IPS-20b (cell line): ENCODE data around the gene HK1.

Source experiments
- H3K27ac ChIP-seq: one replicate; pipeline ENCODE4 v1.5.1; 2013; ENCODE audit warnings: low read length
- H3K27me3 ChIP-seq: 2 replicates; pipeline ENCODE4 v1.6.1; 2013; ENCODE audit warnings: mild to moderate bottlenecking, low read length, inconsistent platforms; ENCODE audit not compliant: insufficient read depth
- H3K36me3 ChIP-seq: 2 replicates; pipeline ENCODE4 v1.6.1; 2013; ENCODE audit warnings: low read depth, mild to moderate bottlenecking, inconsistent platforms, low read length, moderate library complexity; ENCODE audit not compliant: insufficient read depth
- H3K4me1 ChIP-seq: 2 replicates; pipeline ENCODE4 v1.6.1; 2013; ENCODE audit warnings: mild to moderate bottlenecking, control low read depth, inconsistent platforms, low read length, moderate library complexity; ENCODE audit not compliant: insufficient read depth
- H3K4me3 ChIP-seq: 2 replicates; pipeline ENCODE4 v1.5.1; 2013; ENCODE audit warnings: mild to moderate bottlenecking, low read length, inconsistent platforms
- H3K9ac ChIP-seq: 2 replicates; pipeline ENCODE4 v1.6.1; 2013; ENCODE audit warnings: low read depth, mild to moderate bottlenecking, inconsistent platforms, low read length, moderate library complexity
- H3K9me3 ChIP-seq: 2 replicates; pipeline ENCODE4 v1.6.1; 2013; ENCODE audit warnings: mild to moderate bottlenecking, low read depth, low read length, inconsistent platforms; ENCODE audit not compliant: insufficient read depth

The HK1 gene

DNA sequence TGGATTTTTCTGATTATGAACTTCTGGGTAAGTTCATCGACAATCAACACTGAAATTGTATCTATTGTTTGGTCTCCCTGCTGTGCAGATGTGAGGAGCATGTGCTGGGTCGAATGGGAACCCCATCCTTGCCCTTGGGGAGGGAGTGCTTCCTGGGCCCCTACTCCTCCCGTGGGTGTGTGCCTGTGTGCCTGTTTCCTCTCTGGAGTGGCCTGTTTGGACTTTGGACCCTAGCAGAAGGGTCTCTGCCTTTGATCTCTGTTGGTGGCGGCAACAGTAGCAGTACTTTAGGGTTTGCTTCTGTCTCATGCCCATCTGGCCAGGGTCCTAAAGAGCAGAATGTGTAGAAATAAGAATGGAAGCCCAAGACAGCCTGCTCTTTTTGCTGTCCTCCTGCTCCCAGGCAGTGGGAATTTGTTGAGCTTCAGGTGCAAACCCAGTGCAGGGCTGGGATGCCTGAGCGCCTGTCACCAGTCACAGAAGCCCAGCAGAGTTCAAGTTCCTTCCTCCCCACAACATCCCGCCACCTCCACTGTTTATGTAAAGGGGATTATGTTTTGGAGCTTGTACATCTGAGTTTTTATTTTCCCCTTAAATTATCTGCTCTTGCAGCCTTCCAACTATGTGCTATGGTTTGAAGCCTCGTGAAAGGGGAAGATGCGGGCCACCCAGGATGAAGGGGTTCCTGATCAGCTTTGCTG lies 139.9 kb downstream of the HK1 start:
- H3K4me1 ChIP-seq, result no peaks in the 10 kb centered on the region
- no peak overlapping the region for H3K27ac ChIP-seq
- H3K27me3 ChIP-seq, result no peaks in the 10 kb centered on the region
- no peaks in the 10 kb centered on the region for H3K9me3 ChIP-seq
- no peaks in the 10 kb centered on the region for H3K36me3 ChIP-seq
- no peak overlapping the region for H3K9ac ChIP-seq
- H3K4me3 ChIP-seq, result no peak overlapping the region

DNA sequence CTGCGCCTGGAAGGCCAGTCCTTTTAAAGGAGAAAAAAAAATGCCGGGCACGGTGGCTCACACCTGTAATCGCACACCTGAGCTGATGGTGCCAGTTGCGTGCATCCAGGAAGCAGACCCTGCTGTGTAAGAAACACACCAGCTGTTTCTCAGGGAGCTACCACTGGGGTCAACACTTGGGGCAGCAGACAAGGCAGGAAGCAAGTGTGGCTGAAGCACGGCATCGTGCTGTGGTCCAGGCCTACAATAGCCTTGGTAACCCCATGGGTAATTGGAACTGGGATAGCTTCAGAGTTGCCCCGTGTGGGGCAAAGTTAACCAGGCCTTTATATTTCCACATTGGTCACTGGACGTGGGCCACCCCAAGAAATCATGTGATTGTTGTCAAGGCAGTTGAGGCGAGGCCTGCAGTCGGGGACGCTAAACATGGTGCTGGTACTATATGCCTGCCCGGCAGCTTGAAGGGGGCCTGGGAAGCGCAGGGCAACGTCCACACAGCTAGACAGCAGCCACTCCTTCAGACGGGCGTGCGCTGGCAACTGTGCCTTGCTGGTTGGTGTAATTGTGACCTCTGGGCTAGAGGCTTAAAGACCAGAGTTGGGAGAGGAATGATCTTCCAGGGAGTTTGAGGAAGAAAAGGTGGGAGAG lies 140.9 kb downstream of the HK1 start:
- no peak overlapping the region for H3K4me3 ChIP-seq
- H3K9me3 ChIP-seq, result no peaks in the 10 kb centered on the region
- H3K27me3 ChIP-seq, result no peaks in the 10 kb centered on the region
- no peaks in the 10 kb centered on the region for H3K36me3 ChIP-seq
- no peaks in the 10 kb centered on the region for H3K4me1 ChIP-seq
- H3K27ac ChIP-seq, result no peak overlapping the region
- H3K9ac ChIP-seq, result no peak overlapping the region

DNA sequence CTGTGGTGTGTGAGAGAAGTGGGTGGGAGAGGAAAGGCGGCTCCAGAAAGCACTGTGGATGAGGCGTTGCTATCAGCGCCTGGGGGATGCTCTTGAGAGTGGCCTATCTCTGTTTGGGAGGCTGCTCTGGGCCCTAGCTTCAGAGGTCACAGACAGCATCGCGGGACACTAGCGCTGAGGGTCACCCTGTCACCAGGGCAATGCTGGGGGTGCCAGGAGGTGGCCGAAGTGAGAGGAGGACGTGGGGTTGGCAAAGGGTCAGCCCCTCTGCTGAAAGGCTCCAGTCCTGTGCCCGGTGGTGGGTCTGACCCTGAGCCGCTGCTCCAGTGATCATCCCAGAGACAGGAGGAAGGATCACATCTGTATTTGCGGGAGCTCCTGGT lies 141.4 kb downstream of the HK1 start:
- H3K27ac ChIP-seq, result no peak overlapping the region
- no peaks in the 10 kb centered on the region for H3K36me3 ChIP-seq
- H3K9me3 ChIP-seq, result no peaks in the 10 kb centered on the region
- H3K9ac ChIP-seq, result no peak overlapping the region
- no peaks in the 10 kb centered on the region for H3K4me1 ChIP-seq
- no peak overlapping the region for H3K4me3 ChIP-seq
- H3K27me3 ChIP-seq, result no peaks in the 10 kb centered on the region

DNA sequence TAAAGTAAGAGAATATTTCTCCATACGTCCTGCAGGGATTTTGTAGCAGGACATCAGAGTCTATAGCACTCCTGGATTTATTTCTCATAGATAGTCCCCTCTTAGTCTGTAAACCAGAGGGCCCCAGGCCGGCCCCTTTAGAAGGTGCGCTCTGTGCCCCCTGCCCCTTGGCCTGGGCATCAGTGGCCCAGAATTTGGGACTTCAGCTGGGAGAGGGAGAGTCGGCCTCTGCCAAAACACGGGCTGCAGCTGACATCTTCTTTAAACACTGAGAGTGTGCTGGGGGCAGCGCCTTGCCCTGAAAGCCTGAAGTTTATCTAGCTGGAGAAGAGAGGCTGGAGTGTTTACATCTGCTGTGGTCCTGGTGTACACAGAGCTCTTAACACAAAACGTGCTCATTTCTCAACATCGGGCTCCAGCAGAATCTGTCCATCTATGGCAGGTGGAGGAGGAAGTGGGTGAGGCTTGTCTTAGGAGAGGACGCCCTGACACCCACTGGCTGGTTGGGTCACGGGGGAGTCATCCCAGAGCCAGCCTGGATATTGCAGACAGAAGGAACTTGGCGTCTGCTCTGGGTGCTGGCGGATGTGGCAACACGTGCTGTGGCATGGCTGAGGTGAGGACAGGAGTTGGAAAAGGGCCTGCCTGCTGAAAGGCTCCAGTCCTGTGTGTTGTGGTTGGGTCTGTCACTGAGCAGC lies 143.5 kb downstream of the HK1 start:
- Histone ChIP-seq H3K27me3 (no peaks in the 10 kb centered on the region), H3K9ac (no peak overlapping the region), H3K4me1 (no peaks in the 10 kb centered on the region), H3K36me3 (no peaks in the 10 kb centered on the region), H3K4me3 (no peak overlapping the region), H3K27ac (no peak overlapping the region), H3K9me3 (no peaks in the 10 kb centered on the region)

DNA sequence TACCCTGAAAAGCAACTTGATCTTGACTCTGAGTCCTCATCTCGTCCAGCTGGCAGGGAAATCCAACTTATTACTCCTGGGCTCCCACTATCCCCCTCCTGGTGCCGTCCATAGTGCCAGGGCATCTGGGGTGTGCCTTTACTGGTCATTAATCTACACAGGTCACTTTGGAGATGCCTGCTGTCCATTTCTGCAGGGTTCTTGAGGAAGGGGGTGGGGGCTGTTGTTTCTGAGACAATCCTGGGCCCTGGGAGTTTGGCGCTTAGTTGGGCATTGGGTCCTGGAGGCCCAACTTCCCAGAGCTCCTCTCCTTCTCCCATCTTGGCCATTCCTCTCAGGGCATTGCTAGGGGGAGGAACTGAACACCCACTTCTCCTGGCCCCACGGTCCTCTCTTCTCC lies 144.4 kb downstream of the HK1 start:
- Histone ChIP-seq H3K36me3 (no peaks in the 10 kb centered on the region), H3K27me3 (no peaks in the 10 kb centered on the region), H3K4me3 (no peak overlapping the region), H3K27ac (no peak overlapping the region), H3K9me3 (no peaks in the 10 kb centered on the region), H3K4me1 (no peaks in the 10 kb centered on the region), H3K9ac (no peak overlapping the region)

DNA sequence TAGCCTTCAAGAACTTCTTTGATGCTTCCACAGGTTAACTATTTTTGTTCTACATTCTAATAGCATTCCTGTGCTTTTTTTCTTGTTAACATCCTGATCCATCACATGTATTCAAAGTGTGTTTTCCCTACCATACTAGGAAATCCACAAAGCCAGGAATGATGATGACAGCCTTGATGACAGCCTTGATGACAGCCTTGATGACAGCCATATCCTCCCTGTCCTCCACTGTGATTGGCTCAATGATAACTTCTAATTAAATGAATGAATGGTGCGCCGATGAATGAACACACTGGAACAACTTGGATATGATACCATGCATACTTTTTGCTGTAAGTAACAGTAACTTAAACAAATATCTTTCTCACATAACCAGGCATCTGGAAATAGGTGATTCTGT lies 146.7 kb downstream of the HK1 start:
- Histone ChIP-seq H3K27me3 (no peaks in the 10 kb centered on the region), H3K9ac (no peak overlapping the region), H3K4me3 (no peak overlapping the region), H3K4me1 (no peaks in the 10 kb centered on the region), H3K27ac (no peak overlapping the region), H3K36me3 (no peaks in the 10 kb centered on the region), H3K9me3 (no peaks in the 10 kb centered on the region)

DNA sequence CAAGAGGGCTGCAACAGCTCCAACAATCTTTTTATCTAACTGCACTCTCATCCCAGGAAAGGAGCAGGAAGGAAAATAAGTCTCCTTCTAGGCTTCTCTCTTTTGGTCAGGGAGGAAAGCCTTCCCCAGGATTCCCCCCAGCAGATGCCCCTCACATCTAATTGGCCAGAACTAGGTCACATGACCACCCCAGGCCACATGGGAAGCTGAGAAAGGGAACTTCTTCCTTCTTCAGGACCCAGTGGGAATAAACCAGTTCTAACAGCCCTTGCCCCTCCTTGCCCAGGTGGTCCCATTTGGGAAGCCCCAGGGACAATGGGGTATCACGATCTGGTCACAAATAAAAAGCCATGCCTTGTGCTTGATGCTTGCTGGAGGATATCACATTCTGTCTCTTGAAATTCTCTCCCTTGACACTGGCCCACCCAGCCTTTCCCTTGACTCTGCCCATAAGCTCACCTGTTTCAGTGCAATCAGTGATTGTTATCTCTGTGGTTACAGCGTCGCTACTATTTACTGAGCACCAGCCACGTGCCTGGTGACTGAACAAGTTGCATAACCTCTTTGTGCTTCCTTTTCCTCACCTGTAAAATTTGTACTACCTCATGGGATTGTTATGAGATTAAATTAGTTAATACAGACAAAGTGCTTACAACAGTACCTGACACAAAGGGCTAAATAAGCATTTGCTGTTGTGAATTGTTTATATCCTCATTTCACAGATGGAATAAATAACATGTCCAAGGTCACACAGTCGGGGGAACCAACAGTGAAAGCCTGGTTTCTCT lies 147.4 kb downstream of the HK1 start:
- Histone ChIP-seq H3K27me3 (no peaks in the 10 kb centered on the region), H3K4me3 (no peak overlapping the region), H3K9ac (no peak overlapping the region), H3K9me3 (no peaks in the 10 kb centered on the region), H3K27ac (no peak overlapping the region), H3K36me3 (no peaks in the 10 kb centered on the region), H3K4me1 (no peaks in the 10 kb centered on the region)

DNA sequence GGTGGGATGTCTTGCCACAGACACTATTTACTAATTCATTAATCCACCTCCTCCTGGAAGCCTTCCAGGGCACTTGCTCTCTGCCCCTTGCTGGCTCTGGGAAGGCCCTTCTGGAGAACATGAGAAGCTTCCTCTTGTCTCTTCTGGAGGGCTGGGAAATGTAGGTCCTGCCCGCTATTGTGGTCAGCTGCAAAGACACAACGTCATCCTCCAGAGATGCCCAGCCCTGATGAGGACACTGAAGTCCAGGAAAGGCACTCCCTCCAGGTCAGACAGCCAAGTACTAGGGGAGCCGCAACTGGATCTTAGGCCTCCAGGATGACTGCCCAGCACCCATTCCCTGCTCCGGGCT lies 148.1 kb downstream of the HK1 start:
- Histone ChIP-seq H3K27ac (no peak overlapping the region), H3K9ac (no peak overlapping the region), H3K4me3 (no peak overlapping the region)

DNA sequence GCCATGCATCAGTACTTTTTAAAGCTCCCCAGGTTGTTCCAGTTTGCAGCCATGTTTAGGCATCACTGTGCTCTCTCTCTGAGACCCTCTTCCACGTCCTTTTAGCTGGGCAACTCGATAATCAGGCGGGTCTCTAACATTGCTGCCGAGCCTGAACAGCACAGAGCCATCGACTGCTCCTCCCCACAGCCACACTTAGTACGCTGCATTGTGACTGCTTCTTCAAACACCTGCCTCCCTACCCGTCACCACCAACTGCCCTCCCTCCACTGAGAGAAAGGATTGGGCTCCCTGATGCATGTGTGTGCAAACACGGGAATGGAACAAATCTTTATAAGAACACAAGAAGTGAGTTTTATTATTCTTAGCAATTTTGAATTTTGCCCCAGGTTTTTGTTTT lies 149.9 kb downstream of the HK1 start:
- Histone ChIP-seq H3K9ac (no peak overlapping the region), H3K36me3 (no peaks in the 10 kb centered on the region), H3K27ac (no peak overlapping the region), H3K4me3 (no peak overlapping the region), H3K4me1 (no peaks in the 10 kb centered on the region), H3K27me3 (no peaks in the 10 kb centered on the region), H3K9me3 (no peaks in the 10 kb centered on the region)

More for the DNA sequence above, 148.1 kb downstream of the HK1 start:
- no peaks in the 10 kb centered on the region for H3K9me3 ChIP-seq
- no peaks in the 10 kb centered on the region for H3K36me3 ChIP-seq
- H3K4me1 ChIP-seq, result no peaks in the 10 kb centered on the region
- no peaks in the 10 kb centered on the region for H3K27me3 ChIP-seq

DNA sequence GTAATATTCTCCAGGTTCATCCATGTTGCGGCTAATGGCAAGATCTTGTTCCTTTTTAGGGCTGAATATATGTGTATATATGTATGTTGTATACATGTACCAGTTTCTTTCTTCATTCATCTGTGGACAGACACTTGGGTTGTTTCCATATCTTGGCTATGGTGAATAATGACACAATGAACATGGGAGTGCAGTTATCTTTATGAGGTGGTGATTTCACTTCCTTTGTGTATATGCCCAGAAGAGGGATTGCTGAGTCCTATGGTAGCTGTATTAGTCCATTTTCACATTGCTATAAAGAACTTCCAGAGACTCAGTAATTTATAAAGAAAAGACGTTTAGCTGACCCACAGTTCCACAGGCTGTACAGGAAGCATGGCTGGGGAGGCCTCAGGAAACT lies 155.9 kb downstream of the HK1 start:
- Histone ChIP-seq H3K9me3 (no peaks in the 10 kb centered on the region), H3K27me3 (peaks cover 7% of the 10 kb centered on the region; the same call in 1 of the 2 replicates), H3K36me3 (no peaks in the 10 kb centered on the region), H3K9ac (no peak overlapping the region), H3K4me1 (no peaks in the 10 kb centered on the region), H3K27ac (no peak overlapping the region), H3K4me3 (no peak overlapping the region)

DNA sequence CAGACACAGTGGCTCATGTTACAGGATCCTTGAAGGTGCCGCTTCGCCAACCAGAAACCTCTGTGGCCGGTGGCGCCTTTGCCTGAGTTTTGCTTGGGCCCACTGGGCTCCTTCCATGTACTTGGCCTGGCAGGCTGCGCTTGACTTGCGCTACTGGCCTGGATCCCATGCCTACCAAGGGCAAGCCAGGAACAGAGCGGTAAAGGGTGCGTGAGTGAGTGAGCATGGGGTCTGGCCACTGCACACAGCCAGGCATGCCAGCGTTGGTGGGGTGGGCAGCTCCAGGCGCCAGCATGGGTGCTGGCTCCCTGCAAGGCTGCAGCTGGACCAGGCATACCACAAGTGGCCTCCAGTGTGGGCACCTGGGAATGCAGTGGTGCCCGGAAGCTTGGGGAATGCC lies 156.6 kb downstream of the HK1 start:
- H3K9me3 ChIP-seq, result no peaks in the 10 kb centered on the region
- no peaks in the 10 kb centered on the region for H3K4me1 ChIP-seq

More for the DNA sequence above, 156.6 kb downstream of the HK1 start:
- Histone ChIP-seq H3K9ac (no peak overlapping the region), H3K4me3 (no peak overlapping the region), H3K27ac (no peak overlapping the region), H3K27me3 (peaks cover 7% of the 10 kb centered on the region; the same call in 1 of the 2 replicates), H3K36me3 (no peaks in the 10 kb centered on the region)
